Measurements from ENCODE around the gene FSTL5. TPM values are rescaled to one million over a fixed set of nuclear protein-coding genes. Genes with fewer than 3 reads are reported as not detected.

Gene FSTL5
- total and polyA plus RNA-seq, 2 experiments from 2014 or later, result not detected

- no peak overlapping the region for H3K4me2 ChIP-seq (ENCODE audit: unreplicated experiment)
- H3K9me2 ChIP-seq (ENCODE audit: insufficient read depth), result no peaks in the 10 kb centered on the region
- DNase-seq, result no peak
- no peak overlapping the region for H3K9ac ChIP-seq
- no peaks in the 10 kb centered on the region for H3K4me1 ChIP-seq (ENCODE audit: insufficient read depth)
- in situ Hi-C loops (cut with MboI), result no loop called here
- no peak overlapping the region for H3K27ac ChIP-seq
- no peaks in the 10 kb centered on the region for H3F3A ChIP-seq (ENCODE audit: insufficient read depth)
- H3K9me3 ChIP-seq (ENCODE audit: low read depth), result no peaks in the 10 kb centered on the region
- H3K36me3 ChIP-seq (ENCODE audit: low read depth), result no peaks in the 10 kb centered on the region
- no peak overlapping the region for H2AFZ ChIP-seq
- no peak overlapping the region for H3K4me3 ChIP-seq
- H3K27me3 ChIP-seq (replicated peaks; ENCODE audit: insufficient read depth), result no peaks in the 10 kb centered on the region
- no peaks in the 10 kb centered on the region for H3K79me2 ChIP-seq (ENCODE audit: insufficient read depth)
- H4K20me1 ChIP-seq (ENCODE audit: insufficient read depth), result no peaks in the 10 kb centered on the region
- 62% methylated on average over 5 of the region's 5 CpGs for WGBS, 2 experiments (ENCODE audit: low coverage in 1 of 2, low lambda C conversion rate in 2 of 2, missing lambda C conversion rate in 2 of 2)
- TF ChIP-seq EZH2phosphoT487 (IDR thresholded peaks at IDR 0.05; ENCODE audit: insufficient read depth, low read depth) (no peak), EZH2 (IDR thresholded peaks at IDR 0.05; ENCODE audit: insufficient read depth, poor library complexity, severe bottlenecking) (no peak)
Measured at GRCh38 chr4:161650812-161651211, 513.0 kb downstream of the FSTL5 start.

GRCh38 chr4:161647757-161648156, 516.0 kb downstream of the FSTL5 start:
- in situ Hi-C loops (cut with MboI), result no loop called here
- no peaks in the 10 kb centered on the region for H3K36me3 ChIP-seq (ENCODE audit: low read depth)
- H3K4me1 ChIP-seq (ENCODE audit: insufficient read depth), result no peaks in the 10 kb centered on the region
- no peaks in the 10 kb centered on the region for H4K20me1 ChIP-seq (ENCODE audit: insufficient read depth)
- no peaks in the 10 kb centered on the region for H3F3A ChIP-seq (ENCODE audit: insufficient read depth)
- H3K4me3 ChIP-seq, result no peak overlapping the region
- WGBS, 2 experiments (ENCODE audit: low coverage in 1 of 2, low lambda C conversion rate in 2 of 2, missing lambda C conversion rate in 2 of 2), result 62 to 64% methylated on average over 12 of the region's 12 CpGs
- H3K4me2 ChIP-seq (ENCODE audit: unreplicated experiment), result no peak overlapping the region
- no peak overlapping the region for H3K27ac ChIP-seq
- no peak for TF ChIP-seq EZH2 (IDR thresholded peaks at IDR 0.05; ENCODE audit: insufficient read depth, poor library complexity, severe bottlenecking)
- TF ChIP-seq EZH2phosphoT487 (IDR thresholded peaks at IDR 0.05; ENCODE audit: insufficient read depth, low read depth), result no peak
- no peak for DNase-seq
- no peak overlapping the region for H2AFZ ChIP-seq
- no peaks in the 10 kb centered on the region for H3K9me2 ChIP-seq (ENCODE audit: insufficient read depth)
- H3K79me2 ChIP-seq (ENCODE audit: insufficient read depth), result no peaks in the 10 kb centered on the region
- H3K27me3 ChIP-seq (replicated peaks; ENCODE audit: insufficient read depth), result no peaks in the 10 kb centered on the region
- no peaks in the 10 kb centered on the region for H3K9me3 ChIP-seq (ENCODE audit: low read depth)
- no peak overlapping the region for H3K9ac ChIP-seq

- TF ChIP-seq EZH2 (IDR thresholded peaks at IDR 0.05; ENCODE audit: insufficient read depth, poor library complexity, severe bottlenecking) (no peak), EZH2phosphoT487 (IDR thresholded peaks at IDR 0.05; ENCODE audit: insufficient read depth, low read depth) (no peak)
- H3K36me3 ChIP-seq (ENCODE audit: low read depth), result no peaks in the 10 kb centered on the region
- no peak overlapping the region for H3K9ac ChIP-seq
- no peak overlapping the region for H3K4me2 ChIP-seq (ENCODE audit: unreplicated experiment)
- H4K20me1 ChIP-seq (ENCODE audit: insufficient read depth), result no peaks in the 10 kb centered on the region
- H3K4me1 ChIP-seq (ENCODE audit: insufficient read depth), result no peaks in the 10 kb centered on the region
- in situ Hi-C loops (cut with MboI), result no loop called here
- no peaks in the 10 kb centered on the region for H3K9me3 ChIP-seq (ENCODE audit: low read depth)
- DNase-seq, result peak; percentile 2
- no peaks in the 10 kb centered on the region for H3K27me3 ChIP-seq (replicated peaks; ENCODE audit: insufficient read depth)
- no peak overlapping the region for H3K4me3 ChIP-seq
- WGBS, 2 experiments (ENCODE audit: low coverage in 1 of 2, low lambda C conversion rate in 2 of 2, missing lambda C conversion rate in 2 of 2), result 4 to 7% methylated on average over 1 of the region's 1 CpG
- H3K27ac ChIP-seq, result no peak overlapping the region
- H3K9me2 ChIP-seq (ENCODE audit: insufficient read depth), result no peaks in the 10 kb centered on the region
- no peak overlapping the region for H2AFZ ChIP-seq
- H3K79me2 ChIP-seq (ENCODE audit: insufficient read depth), result no peaks in the 10 kb centered on the region
- no peaks in the 10 kb centered on the region for H3F3A ChIP-seq (ENCODE audit: insufficient read depth)
Measured at GRCh38 chr4:161642708-161643107, 521.1 kb downstream of the FSTL5 start.

- no peak overlapping the region for H3K4me3 ChIP-seq
- no peaks in the 10 kb centered on the region for H3K36me3 ChIP-seq (ENCODE audit: low read depth)
- H3K9ac ChIP-seq, result no peak overlapping the region
- H3K9me3 ChIP-seq (ENCODE audit: low read depth), result peaks cover 3% of the 10 kb centered on the region
- no peaks in the 10 kb centered on the region for H4K20me1 ChIP-seq (ENCODE audit: insufficient read depth)
- H3K27ac ChIP-seq, result no peak overlapping the region
- H3K4me2 ChIP-seq (ENCODE audit: unreplicated experiment), result no peak overlapping the region
- 39 to 45% methylated on average over 14 of the region's 14 CpGs for WGBS, 2 experiments (ENCODE audit: low coverage in 1 of 2, low lambda C conversion rate in 2 of 2, missing lambda C conversion rate in 2 of 2)
- in situ Hi-C loops (cut with MboI), result no loop called here
- no peaks in the 10 kb centered on the region for H3K9me2 ChIP-seq (ENCODE audit: insufficient read depth)
- no peak overlapping the region for H2AFZ ChIP-seq
- no peaks in the 10 kb centered on the region for H3K4me1 ChIP-seq (ENCODE audit: insufficient read depth)
- no peak for DNase-seq
- H3K79me2 ChIP-seq (ENCODE audit: insufficient read depth), result no peaks in the 10 kb centered on the region
- TF ChIP-seq EZH2 (IDR thresholded peaks at IDR 0.05; ENCODE audit: insufficient read depth, poor library complexity, severe bottlenecking) (no peak), EZH2phosphoT487 (IDR thresholded peaks at IDR 0.05; ENCODE audit: insufficient read depth, low read depth) (no peak)
- no peaks in the 10 kb centered on the region for H3K27me3 ChIP-seq (replicated peaks; ENCODE audit: insufficient read depth)
- H3F3A ChIP-seq (ENCODE audit: insufficient read depth), result no peaks in the 10 kb centered on the region
Measured at GRCh38 chr4:161629694-161630441, 533.9 kb downstream of the FSTL5 start.

All from GM23248 (cell line).